ENCODE data around the gene BACH2.
"Not testable (repeated sequence)": the region's sequence is repeated elsewhere in the genome, so short reads cannot be mapped to it uniquely, and the experiment has no call there.

BACH2 gene

DNA sequence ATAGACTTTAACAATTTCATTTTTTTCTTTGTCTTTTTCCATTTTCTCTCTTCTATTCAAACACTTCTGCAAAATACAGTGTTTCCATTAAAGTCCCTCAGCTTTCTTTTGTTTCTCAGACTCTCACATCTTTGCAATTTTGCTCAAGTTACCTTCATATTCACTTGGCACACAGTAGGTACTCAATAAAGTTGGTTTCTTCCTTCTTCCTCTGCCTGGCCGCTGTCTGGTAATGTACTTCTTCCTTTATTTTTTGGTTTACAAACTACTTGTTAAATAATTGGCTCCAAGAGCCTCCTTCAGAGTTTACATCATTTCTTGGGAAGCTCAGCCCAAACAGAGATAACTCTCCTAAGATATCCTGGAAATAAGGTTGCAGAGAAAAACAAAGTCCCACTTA is 321.3 kb downstream of the BACH2 start:
- DNase-seq (ENCODE audit: low read depth) = no peak
- H3K4me3 ChIP-seq (ENCODE audit: control insufficient read depth, low read depth, low read length) = no peak overlapping the region
- no peak for TF ChIP-seq CTCF (conservative IDR thresholded peaks at IDR 0.05; ENCODE audit: control insufficient read depth, insufficient read depth, low read depth, low read length)

- no peak overlapping the region for H3K4me3 ChIP-seq (ENCODE audit: control insufficient read depth, low read depth, low read length)
- TF ChIP-seq CTCF (conservative IDR thresholded peaks at IDR 0.05; ENCODE audit: control insufficient read depth, insufficient read depth, low read depth, low read length) = no peak
- no peak for DNase-seq (ENCODE audit: low read depth)
Measured at GRCh38 chr6:89974834-89975233, 321.8 kb downstream of the BACH2 start.

- DNase-seq (ENCODE audit: low read depth) = no peak
- no peak for TF ChIP-seq CTCF (conservative IDR thresholded peaks at IDR 0.05; ENCODE audit: control insufficient read depth, insufficient read depth, low read depth, low read length)
- no peak overlapping the region for H3K4me3 ChIP-seq (ENCODE audit: control insufficient read depth, low read depth, low read length)
Measured at GRCh38 chr6:89972025-89972381, 324.6 kb downstream of the BACH2 start.

DNA sequence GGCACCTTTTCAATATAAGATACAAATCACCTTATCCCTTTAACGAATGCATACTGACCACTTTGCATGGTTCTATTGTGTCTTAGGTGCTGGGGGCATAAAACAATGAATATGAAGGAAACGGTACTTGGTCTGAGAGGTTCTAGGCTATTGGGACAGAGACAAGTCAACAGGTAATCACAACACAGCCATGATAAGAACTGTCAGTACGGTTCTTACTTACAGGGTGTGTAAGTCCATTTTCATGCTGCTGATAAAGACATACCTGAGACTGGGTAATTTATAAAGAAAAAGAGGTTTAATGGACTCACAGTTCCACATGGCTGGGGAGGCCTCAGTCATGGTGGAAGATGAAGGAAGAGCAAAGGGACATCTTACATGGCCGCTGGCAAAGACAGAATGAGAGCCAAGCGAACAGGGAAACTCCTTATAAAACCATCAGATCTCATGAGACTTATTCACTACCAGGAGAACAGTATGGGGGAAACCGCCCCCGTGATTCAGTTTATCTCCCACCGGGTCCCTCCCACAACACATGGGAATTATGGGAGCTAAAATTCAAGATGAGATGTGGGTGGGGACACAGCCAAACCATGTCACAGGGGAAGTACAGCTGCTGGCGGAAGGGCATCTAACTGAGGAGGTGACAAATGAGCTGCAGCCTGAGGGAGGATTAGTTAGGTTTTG is 325.2 kb downstream of the BACH2 start:
- not testable (repeated sequence) for H3K4me3 ChIP-seq (ENCODE audit: control insufficient read depth, low read depth, low read length); DNase-seq (ENCODE audit: low read depth)

- TF ChIP-seq CTCF (conservative IDR thresholded peaks at IDR 0.05; ENCODE audit: control insufficient read depth, insufficient read depth, low read depth, low read length) = peak; percentile 61
- no peak overlapping the region for H3K4me3 ChIP-seq (ENCODE audit: control insufficient read depth, low read depth, low read length)
- DNase-seq (ENCODE audit: low read depth) = peak; percentile 72
Measured at GRCh38 chr6:89970609-89971337, 325.9 kb downstream of the BACH2 start.

DNA sequence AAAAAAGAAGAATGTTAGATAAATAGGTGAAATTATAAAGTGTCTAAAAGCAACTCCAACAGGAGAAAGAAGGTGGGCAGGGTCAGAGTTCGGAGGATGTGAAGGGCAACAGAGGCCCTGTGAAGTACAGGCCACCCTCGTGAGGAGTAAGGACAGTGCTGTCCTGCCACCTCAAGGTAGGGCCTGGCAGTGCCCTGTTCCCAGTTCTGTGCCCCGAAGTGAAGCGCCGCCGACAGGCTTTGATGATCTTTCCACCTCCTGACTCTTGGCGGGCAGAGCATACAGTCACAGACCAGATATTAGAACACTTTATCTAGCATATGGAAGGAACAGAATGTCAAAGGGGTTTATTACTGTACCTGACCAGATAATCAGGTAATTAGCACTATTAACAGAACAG is 326.6 kb downstream of the BACH2 start:
- TF ChIP-seq CTCF (conservative IDR thresholded peaks at IDR 0.05; ENCODE audit: control insufficient read depth, insufficient read depth, low read depth, low read length) = no peak
- no peak for DNase-seq (ENCODE audit: low read depth)
- H3K4me3 ChIP-seq (ENCODE audit: control insufficient read depth, low read depth, low read length) = no peak overlapping the region

DNA sequence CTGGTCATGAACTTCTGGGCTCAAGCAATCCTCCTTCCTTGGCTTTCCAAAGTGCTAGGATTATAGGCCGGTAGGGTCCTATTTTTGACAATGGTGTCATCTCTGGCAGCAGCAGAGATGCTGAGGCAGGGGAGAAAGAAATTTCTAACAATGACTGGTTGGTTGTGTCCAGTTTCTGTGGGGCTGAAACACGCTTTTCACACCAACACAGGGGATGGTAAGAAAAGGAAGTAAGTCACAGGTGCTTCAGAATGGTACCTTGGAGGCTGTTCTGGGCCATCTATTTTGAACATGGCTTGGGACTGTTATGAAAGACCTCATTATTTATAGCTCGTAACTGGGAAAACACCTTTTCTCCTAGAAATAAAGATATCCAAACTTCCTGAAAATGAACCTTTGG is 329.7 kb downstream of the BACH2 start:
- DNase-seq (ENCODE audit: low read depth) = no peak
- TF ChIP-seq CTCF (conservative IDR thresholded peaks at IDR 0.05; ENCODE audit: control insufficient read depth, insufficient read depth, low read depth, low read length) = no peak
- no peak overlapping the region for H3K4me3 ChIP-seq (ENCODE audit: control insufficient read depth, low read depth, low read length)
